SU-DHL-6 (cell line): ENCODE measurements around the gene THEM5.

Source experiments
- CTCF ChIP-seq: fragments of 200-600 bp; sonication (generic); IDR thresholded peaks from one replicate; pipeline ENCODE4 v1.5.1; 2017; ENCODE audit warnings: antibody characterized with exemption, mild to moderate bottlenecking, low read length, moderate library complexity; ENCODE audit not compliant: insufficient read depth, poor library complexity, severe bottlenecking
- EZH2phosphoT487 ChIP-seq: fragments of 200-600 bp; sonication (generic), shearing (Covaris generic); conservative IDR thresholded peaks from 2 replicates; pipeline ENCODE4 v1.6.1; 2018; ENCODE audit warnings: mild to moderate bottlenecking, antibody characterized with exemption, low read length, moderate library complexity, mixed read lengths

- TF ChIP-seq CTCF: no peak
- TF ChIP-seq EZH2phosphoT487: no peak
These were observed 37.7 kb downstream of the THEM5 start for GRCh38 chr1:151815716-151816327.
